Activated CD8-positive, alpha-beta memory T cell treated with anti-CD3 and anti-CD28 coated beads for 4 hours (primary cell): ENCODE data around the gene JPH3.
"Not testable (repeated sequence)": the region's sequence is repeated elsewhere in the genome, so short reads cannot be mapped to it uniquely, and the experiment has no call there.

Source experiments
- DNase-seq, 2 donors: peaks; one replicate each; pipeline ENCODE4 v3.0.0-alpha.2; 2020; ENCODE audit warnings: low read depth in 2 of 2

Gene JPH3

GRCh38 chr16:87681051-87681602 lies 78.8 kb downstream of the JPH3 start:
- DNase-seq, result not testable (repeated sequence)

DNA sequence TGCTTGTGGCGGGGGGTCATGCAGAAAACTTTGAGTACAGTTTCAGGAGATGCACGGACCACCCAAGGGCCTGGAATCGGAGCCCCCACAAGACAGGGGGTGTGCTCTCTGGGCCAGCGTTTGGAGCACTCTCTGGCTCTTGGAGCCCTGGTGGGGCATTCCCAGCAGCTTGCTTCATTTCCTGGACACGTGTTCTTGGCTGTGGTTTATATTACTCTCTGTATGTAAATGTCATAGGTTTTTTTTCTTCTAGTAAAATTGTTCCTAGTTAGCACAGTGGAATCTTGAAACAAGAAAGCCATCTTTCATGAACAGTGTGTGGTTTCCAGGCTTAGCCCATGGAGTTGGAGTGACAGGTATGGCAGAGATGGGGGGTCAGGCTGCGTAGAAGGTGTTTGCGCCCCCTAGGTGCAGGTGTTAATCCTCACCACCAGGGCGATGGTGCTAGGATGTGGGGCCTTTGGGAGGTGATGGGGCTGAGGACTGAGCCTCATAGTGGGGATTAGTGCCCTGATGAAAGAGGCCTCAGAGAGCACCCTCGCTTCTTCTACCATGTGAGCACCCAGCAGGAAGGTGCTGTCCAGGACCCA lies 79.8 kb downstream of the JPH3 start:
- no peak for DNase-seq

- no peak for DNase-seq
These were observed 80.6 kb downstream of the JPH3 start for GRCh38 chr16:87682852-87683399.

- no peak for DNase-seq
These were observed 81.9 kb downstream of the JPH3 start for GRCh38 chr16:87684106-87684677.

GRCh38 chr16:87684711-87685404 lies 82.5 kb downstream of the JPH3 start:
- DNase-seq, result no peak

DNA sequence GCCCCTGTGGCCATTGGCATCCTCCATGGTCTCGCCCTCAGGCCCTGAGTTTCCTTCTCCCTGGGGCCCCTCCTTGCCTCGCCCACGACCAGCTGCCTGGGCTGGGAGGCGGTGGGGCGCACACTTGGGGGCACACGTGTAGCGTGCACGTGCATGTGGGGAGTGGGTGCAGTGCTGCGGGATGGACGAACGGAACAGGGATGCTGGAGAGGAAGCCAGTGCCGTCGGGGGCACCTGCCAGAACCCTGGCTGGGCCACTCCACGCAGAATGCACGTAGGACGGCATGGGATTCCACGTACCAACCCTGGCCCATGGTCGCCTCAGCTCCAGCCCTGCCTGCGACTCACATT lies 83.1 kb downstream of the JPH3 start:
- no peak for DNase-seq

DNA sequence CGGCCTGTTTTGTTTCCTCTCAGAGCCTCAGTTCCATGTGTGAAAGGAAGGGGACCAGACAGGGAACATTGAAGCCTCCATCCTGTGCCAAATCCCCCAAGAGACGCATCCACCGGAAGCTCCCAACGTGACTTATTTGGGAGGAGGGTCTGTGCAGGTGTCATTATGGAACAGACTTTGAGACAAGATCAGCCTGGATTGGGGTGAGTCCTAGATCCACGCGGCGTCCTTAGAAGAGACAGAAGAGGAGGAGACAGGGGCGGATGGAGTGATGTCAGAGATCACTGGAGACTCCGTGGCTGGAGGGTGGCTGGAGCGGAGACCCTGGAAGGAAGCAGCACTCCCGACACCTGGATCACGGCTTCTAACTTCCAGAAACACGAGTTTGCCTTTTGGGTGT lies 83.5 kb downstream of the JPH3 start:
- DNase-seq, result no peak

DNA sequence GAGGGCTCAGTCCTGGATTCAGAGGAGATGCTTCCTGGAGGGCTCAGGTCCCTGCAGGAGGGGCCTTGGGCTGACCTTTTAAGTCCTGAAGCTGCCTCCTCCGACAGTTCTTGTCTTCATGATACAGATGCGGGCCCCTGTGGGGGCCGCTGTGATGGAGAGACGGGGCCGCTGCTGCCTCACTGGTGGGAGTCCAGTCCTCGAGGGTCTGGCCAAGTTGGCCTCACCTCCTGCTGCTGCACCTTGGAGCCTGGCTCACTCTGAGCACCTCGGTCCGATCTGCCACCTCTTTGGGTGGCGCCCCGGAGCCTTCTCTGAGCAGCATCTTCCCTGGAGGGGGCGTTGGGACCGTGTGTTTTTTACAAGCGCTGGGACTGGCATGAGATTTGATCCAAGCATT lies 84.4 kb downstream of the JPH3 start:
- DNase-seq, result no peak

- no peak for DNase-seq
These were observed 85.0 kb downstream of the JPH3 start for GRCh38 chr16:87687126-87687910.

DNA sequence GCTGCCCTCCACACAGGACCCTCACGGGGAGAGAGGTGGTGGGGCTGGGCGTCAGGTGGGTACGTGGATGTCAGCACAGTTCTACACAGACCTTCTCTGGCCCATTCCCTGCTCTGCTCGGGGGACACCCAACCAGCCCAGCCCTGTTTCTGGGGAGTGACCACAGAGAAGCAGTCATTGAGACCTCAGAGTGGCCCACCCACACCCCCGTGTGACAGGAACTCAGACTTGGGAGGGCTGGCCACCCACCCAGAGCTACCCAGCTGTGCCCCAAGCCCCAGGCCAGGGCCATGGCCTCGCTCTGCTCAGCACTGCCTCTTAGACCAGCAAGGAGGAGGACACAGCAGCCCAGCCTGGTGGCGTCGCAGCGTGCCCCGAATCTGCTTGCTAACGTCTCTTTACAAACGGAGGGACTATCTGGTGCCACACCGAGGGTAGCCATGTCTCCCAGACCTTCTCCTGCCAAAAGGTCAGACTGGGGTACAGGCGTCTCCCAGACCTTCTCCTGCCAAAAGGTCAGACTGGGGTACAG lies 85.8 kb downstream of the JPH3 start:
- DNase-seq, result no peak

DNA sequence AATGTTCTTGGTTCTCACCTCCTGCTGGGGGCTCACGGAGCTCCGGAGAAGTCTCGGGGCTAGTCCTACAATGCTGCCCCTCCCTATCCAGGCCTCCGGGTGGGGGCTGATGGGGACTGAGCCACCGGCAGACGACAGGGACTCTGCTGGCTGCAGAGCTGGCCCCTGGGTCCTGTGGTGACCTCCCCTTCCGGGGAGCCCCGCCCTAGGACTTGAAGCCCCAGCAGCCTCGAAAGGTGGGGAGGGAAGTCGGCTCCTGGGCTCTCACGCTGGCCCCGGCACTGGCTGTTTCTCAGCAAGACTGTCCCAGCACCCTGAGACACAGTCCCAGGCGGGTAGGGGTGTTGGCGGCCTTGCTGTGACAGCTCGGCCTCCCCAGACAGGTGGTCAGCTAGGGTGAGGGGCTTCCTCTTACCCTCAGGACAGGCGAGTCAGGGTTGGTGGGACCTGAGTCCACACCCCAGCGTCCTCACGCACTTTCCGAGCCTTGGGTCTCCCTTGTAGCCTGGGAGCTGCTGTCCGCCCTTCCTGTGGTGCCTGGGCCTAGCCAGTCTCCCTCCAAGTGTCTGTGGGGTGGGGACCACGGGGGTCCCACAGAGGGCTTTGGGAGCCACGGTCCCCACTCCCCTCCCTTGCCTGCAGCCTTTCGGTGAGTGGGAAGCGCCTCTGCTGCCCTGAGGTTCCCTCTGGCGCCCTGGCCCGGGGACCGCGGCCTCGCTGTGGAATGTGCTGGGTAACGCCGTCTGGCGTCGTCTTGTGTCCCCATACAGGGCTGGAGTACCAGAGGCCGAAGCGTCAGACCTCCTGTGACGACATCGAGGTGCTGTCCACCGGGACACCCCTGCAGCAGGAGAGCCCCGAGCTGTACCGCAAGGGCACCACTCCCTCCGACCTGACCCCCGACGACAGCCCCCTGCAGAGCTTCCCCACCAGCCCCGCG lies 86.8 kb downstream of the JPH3 start:
- DNase-seq, result no peak

- no peak for DNase-seq
These were observed 87.7 kb downstream of the JPH3 start for GRCh38 chr16:87689956-87690465.

DNA sequence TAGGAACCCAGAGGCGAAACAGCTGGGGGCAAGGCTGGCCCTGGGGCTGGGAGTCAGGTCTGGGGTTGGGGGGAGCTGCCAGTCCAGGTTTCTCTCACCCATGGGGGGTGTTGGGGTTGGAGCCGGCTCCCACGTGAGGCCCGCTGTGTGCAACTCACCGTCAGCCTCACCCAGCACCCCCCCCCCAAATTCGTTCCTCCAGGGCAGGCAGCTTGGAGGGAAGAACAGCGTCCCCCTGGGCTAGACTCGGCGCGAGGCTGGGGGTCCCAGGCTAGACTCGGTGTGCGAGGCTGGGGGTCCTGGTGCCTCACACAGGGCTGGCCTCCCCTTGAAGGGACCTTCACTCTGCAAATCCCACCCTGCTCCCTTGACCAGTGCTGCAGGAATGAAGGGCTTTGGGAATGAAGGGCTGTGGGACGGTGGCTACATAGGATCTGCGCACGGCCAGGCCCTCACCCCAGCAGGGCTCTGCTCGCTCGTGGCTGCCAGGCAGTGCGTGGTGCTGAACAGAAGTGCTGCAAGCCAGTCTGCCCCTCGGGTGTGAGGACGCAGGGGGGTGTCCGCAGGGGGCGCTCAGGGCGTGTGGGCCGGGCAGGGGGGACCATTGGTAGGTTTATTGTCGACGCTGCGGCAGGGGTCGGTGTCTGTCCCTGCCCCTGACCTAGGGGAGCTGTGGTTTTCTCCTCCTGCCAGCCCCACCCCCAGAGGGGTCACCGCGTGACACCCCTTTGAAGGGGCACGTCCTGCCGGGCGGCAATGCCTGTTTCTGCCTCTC lies 88.8 kb downstream of the JPH3 start:
- DNase-seq, result no peak

- no peak for DNase-seq
These were observed 89.4 kb downstream of the JPH3 start for GRCh38 chr16:87691686-87692079.

DNA sequence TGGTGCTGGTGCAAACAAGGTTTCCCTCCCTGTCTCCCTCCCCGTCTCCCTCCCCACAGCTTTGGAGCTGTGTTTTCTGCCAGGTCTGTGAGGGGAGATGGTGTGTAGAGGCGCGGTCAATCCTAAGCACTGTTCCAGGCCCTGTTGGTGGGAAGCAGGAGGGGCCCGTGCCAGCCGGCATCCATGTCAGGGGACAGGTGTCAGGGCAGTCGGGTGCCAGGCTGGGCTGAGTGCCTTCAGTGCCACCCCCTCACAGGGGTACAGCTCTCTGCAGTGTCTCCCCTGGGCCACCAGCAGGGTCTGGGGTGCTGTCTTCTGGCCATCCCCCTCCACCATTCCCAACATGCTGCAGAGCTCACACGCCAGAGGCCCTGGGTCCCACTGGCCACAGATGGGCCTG lies 89.9 kb downstream of the JPH3 start:
- DNase-seq, result no peak

GRCh38 chr16:87692756-87693155 lies 90.4 kb downstream of the JPH3 start:
- DNase-seq, result no peak

DNA sequence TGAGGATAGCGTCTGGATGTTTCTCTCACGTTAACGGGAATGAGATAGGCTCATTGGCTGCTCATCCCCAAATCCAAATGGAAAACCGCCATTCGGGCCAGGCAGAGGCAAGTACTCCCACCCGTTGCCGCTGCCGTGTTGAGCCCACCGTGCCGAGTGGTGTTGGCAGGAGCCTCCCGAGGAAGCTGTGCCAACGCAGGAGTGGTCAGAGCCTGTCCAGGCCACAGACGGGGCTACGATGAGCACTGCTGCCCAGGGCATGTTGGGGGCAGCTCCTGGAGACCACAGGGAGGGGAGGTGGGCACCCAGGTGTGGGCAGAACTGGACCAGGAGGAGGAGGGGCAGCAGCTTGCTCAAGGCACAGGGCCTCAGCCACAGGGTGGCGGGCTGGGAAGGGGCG lies 91.5 kb downstream of the JPH3 start:
- DNase-seq, result no peak

- DNase-seq, result no peak
These were observed 92.3 kb downstream of the JPH3 start for GRCh38 chr16:87694441-87695125.

- DNase-seq, result no peak
These were observed 93.2 kb downstream of the JPH3 start for GRCh38 chr16:87695534-87695933.
